ENCODE data around the gene CTPS2.

CTPS2 gene

DNA sequence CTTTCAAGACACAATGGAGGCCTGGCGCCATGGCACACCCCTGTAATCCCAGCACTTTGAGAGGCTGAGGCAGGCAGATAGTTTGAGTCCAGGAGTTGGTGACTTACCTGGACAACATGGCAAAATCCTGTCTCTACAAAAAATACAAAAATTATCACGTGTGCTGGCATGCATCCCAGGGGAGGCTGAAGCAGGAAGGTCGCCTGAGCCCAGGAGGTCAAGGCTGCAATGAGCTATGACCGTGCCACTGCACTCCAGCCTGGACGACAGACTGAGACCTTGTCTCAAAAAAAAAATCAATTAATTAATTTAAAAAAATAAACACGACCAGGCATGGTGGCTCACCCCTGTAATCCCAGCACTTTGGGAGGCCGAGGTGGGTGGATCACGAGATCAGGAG is 2.0 kb upstream of the CTPS2 start:
- in situ Hi-C loops (cut with HindIII; ENCODE audit: low sequenced_read_pairs) = no loop called here

DNA sequence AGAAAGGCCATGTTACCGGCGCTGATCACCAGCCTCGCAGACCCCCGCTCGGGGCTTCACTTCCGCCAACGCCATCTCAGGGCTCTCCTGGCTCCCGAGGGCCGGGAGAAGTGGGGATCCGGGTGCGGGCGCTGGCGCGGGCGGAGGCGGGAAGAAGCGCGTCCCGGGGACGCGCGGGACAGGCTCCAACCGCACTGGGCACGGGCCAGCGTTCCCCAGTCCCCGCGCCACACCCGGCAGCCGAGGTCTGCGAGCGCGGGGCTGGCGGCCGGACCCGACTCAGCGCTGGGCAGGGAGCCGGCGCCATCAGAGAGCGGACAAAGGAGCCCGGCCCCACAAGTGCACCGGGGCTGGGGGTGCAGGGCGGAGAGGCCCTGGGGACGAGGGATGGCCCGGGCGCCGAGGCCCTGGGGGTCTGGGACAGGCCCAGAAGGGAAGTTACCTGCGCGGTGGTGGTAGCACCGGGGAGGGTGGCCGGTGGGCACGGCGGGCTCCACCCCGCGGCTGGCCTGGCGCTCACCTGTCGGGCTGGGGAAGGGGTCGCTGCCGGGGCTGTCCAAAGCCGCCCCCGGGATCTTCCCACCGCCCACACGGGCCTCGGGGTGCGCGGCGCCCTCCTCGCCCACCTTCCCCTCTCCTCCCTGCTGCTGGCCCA is 449 bp downstream of the CTPS2 start:
- in situ Hi-C loops (cut with HindIII; ENCODE audit: low sequenced_read_pairs) = no loop called here

DNA sequence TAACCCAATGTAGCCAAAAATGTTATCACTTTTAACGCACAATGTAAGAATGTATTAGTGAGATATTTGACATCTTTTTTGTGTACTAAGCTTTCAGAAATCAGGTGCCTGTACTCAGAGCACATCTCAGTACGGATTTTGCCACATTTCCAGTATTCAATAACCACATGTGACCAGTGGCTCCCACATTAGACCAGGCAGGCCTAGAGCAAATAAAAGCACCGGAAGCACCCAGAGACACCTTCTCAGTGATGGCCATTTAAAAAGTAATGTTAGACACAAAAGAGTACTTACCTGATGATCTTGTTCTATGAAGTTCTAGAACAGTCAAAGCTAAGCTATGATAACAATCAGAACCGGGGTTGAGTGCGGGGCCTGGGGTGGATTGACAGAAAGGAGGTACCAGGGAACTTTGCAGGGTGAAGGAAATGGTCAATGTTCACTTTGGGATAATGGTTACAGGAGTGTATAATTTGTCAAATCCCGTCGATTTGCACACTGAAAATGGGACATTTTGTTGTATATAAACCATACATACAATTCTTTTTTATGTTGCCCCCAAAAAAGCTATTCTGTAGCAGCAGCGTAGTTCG is 1.2 kb downstream of the CTPS2 start:
- in situ Hi-C loops (cut with HindIII; ENCODE audit: low sequenced_read_pairs) = no loop called here

DNA sequence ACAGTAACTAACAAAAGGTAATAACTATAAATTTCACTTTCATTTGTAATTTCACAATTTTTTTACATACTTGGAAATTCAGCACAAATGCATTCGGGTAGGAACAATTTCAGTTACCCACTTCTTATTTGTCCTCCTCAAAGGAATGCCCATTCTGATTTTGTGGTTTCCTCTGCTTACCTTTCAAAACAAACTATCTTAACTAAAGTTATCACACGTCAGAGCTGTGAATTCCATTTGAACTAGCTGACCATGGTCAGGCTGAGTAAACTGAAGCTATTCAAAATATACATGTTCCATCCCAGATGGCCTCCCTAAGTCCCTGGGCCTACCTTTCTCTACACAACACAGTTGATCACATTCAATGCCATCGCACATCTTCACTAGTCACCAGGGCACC is 4.5 kb downstream of the CTPS2 start:
- in situ Hi-C loops (cut with HindIII; ENCODE audit: low sequenced_read_pairs) = no loop called here

DNA sequence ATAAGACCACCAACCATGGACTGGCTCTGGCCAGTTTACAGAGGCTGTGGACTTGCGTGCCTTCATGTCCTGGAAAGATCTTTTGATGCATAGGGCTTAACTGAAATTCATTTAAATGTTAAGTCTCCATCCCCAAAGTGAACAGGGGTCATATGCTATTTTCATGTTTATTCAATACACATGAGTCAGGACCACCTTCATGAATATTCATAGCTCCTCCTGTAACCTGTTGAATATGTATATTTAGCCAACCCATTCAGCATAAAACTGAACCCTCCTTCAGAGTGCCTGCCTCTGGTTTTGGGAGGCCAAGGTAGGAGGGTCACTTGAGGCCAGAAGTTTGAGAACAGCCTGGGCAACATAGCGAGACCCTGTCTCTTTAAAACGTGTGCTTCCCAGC is 7.1 kb downstream of the CTPS2 start:
- in situ Hi-C loops (cut with HindIII; ENCODE audit: low sequenced_read_pairs) = no loop called here

DNA sequence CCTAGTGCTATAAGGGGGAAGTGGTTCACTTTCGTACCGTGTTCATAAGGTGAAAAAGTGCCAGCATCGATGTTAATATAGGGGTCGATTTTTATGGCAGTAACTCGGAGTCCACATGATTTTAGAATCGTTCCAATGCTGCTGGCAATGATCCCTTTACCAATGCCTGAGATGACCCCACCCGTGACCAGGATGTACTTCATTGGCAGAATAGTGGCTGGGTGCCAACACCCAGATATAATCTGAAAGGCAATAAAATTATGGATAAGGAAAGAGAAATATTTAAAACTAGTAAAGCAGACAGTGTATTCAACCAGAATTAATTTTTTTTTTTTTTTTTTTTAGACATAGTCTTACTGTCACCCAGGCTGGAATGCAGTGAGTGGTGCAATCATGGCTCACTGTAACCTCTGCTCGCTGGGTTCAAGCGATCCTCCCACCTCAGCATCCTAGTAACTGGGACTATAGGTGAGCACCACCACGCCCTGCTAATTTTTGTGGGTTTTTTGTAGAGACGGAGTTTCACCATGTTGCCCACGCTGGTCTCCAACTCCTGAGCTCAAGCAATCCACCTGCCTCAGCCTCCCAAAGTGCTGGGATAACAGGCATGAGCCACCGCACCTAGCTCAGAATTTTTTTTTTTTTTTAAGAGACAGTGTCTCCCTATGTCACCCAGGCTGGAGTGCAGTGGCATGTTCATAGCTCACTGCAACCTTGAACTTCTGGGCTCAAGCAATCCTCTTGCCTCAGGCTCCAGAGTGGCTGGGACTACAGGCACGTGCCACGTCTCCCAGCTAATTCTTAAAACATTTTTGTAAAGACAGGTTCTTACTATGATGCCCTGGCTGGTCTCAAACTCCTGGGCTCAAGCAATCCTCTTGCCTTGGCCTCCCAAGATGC is 9.5 kb downstream of the CTPS2 start:
- in situ Hi-C loops (cut with HindIII; ENCODE audit: low sequenced_read_pairs) = no loop called here

DNA sequence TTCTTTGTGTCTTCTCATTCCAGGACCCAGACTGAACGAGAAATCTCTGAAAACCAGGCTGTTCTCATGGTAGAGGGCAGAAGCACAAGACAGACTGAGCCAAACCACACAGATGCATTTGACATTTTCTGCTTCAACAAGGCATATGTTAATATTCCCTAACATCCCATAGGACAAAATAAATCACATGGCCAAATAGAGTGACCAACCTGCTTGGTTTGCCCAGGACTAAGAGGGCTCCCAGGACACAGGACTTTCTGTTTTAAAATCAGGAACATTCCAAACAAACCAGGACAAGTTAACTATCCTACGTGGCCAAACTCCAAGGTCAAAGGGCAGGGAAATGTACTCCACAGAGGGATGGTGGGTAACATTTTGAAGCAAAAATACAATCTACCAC is 11.7 kb downstream of the CTPS2 start:
- in situ Hi-C loops (cut with HindIII; ENCODE audit: low sequenced_read_pairs) = no loop called here

DNA sequence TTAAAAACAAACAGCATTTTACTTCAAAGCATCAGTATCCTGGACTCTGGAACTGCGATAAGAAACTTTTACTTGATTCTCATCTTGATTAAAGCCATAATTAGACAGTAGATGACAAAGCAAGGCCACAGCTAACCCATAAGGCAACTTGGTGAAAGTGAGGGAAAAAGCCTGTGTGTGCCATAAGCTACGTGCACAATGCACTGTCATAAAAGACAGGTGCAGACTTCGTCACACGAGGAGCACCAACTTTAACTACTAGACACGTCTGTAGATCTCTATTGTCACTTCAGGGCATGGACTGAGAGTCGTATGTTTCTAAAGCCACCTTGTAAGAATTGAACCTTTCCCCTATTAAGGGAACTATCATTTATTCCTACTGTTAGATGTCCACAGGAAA is 13.1 kb downstream of the CTPS2 start:
- in situ Hi-C loops (cut with HindIII; ENCODE audit: low sequenced_read_pairs) = no loop called here

DNA sequence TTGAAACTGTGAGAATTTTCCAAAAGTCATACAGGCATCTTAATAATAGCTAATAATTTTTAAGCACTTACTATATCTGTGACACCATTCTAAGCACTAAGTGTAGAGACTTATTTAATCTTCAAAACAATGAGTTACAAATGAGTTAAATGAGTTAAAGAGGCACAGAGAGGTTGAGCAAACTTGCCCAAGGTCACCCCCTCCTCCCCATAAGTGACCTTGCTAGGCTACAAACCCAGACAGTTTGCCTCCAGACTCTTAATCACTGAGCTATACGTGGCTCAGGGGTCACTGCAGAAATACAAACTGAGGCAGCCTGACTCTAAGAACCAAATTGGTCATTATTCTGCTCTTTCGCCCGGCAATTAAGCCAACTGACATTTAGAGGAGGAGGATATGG is 15.5 kb downstream of the CTPS2 start:
- in situ Hi-C loops (cut with HindIII; ENCODE audit: low sequenced_read_pairs) = no loop called here

DNA sequence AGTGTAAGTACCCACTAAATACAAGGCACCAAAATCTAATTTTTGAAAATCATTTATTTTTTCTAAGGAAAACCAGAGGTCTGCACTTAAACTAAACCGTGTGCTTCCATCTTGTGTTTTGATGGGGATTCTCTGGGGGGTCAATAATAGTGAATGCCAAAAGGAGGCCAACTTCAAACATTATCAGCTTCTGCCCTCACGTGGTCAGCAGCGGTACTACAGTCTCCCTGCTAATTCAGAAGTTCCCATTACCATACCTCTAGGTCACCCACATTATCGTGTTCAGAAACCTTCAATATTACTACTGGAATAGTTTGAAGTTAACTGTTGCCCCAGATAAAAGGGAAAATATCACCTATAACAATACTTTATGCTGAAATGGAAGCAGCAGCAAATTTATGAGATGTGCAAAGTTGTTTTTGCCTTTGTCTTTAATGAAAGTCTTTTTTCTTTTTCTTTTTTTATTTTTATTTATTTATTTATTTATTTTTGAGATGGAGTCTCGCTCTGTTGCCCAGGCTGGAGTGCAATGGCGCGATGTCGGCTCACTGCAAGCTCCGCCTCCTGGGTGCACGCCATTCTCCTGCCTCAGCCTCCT is 17.3 kb downstream of the CTPS2 start:
- in situ Hi-C loops (cut with HindIII; ENCODE audit: low sequenced_read_pairs) = no loop called here

DNA sequence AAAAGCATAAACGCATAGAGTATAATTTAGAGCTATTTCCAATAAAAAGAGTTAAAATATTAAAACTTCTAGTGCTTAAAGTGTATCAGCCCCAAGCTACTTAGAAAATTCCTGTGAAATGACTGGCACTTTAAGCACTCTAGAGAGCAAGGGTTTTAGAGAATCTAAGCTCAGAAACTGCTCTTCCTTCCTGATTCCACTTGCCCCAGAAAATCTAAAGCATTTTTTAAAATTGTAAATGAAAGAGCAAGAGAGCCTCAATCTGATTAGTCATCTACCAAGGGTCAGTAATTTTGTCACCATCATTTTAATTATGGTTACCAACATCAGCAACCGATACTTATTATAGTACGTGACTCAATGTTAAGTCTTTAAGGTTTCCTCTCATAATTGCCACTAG is 25.0 kb downstream of the CTPS2 start:
- in situ Hi-C loops (cut with HindIII; ENCODE audit: low sequenced_read_pairs) = no loop called here

DNA sequence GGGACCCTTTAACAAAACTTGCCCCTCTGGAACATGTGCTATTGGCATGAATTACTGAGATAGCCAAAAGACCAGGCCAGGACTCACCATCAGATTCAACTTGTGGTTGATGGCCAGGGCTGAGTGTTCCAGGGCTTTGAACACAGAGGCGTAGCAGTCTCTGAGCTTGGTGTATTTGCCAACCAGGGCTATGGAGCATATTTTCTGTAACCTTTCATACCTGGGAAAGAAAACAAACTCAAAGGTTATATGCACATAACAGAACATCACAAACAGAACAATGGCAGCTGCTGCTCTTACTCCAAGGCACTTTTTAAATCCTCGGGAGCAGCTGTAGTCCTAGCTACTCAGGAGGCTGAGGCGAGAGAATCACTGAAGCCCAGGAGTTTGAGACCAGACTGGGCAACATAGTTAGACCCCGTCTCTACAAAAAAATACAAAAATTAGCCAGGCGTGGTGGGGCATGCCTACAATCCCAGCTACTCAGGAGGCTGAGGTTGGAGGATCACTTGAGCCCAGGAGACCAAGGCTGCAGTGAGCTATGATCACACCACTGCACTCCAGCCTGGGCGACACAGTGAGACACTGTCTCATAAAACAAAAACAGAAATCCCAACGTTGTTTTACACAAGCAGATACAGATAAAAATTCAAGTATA is 29.3 kb downstream of the CTPS2 start:
- in situ Hi-C loops (cut with HindIII; ENCODE audit: low sequenced_read_pairs) = no loop called here

DNA sequence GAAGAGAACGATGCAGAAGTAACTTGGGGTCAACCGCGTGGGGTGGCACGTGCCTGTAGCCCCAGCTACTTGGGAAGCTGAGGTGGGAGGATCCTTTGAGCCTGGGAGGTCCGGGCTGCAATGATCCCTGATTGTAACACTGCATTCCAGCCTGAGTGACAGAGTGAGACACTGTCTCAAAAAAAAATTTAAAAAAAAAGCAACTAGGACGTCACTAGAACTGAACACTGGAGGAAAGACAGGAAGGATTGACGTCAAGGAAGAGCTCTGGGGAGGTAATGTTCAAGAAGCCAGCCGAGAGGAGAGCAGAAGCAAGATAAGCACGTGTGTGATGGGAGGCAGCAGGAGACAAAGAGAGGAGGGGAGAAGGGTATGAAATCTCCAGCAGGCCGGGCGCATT is 33.8 kb downstream of the CTPS2 start:
- in situ Hi-C loops (cut with HindIII; ENCODE audit: low sequenced_read_pairs) = no loop called here

DNA sequence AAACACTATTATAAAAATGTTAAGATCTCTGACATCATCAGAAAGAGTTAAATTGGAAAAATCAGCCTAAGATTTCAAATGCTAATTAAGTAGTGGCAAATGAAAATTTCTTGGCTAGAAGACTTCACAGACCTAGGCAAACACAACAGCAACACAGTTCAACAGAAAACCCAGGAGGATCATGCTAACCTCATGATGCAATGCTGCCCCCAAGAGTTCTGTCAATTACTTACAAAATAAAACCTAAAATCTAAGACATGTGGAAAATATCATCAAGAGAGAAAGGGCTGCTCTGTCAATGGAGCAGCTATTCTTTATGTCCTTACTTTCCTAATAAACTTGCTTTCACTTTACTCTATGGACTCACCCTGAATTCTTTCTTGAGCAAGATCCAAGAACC is 41.5 kb downstream of the CTPS2 start:
- in situ Hi-C loops (cut with HindIII; ENCODE audit: low sequenced_read_pairs) = no loop called here

DNA sequence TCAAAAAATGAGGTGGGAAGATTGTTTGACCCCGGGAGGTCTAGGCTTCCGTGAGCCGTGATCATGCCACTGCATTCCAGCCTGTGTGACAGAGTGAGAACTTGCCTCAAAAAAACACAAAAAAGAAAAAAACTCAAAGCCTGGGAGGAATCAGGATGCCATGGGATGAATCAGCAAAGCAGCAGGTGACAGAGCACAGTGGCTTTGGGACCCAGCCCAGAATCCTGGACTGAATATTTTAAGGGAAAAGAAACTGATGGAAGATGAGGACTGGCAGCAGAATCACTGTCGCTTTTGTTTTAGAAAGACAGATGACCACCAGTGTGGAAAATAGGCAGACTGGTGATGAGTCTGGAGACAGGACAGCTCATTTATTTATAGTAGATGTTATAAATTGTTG is 45.9 kb downstream of the CTPS2 start:
- in situ Hi-C loops (cut with HindIII; ENCODE audit: low sequenced_read_pairs) = no loop called here

DNA sequence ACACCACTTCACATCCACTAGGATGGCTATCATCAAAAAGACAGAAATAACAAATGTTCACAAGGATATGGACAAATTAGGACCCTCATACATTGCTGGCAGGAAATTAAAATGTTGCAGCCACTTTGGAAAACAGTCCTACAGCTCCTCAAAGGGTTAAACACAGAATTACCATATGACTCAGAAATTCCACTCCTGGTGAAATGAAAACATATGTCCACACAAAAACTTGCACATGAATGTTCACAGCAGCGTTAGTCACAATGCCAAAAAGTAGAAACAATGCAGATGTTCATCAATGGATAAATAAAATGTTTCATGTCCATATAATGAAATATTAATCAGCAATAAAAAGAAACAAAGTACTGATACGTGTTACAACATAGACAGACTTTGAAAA is 47.4 kb downstream of the CTPS2 start:
- in situ Hi-C loops (cut with HindIII; ENCODE audit: low sequenced_read_pairs) = no loop called here

DNA sequence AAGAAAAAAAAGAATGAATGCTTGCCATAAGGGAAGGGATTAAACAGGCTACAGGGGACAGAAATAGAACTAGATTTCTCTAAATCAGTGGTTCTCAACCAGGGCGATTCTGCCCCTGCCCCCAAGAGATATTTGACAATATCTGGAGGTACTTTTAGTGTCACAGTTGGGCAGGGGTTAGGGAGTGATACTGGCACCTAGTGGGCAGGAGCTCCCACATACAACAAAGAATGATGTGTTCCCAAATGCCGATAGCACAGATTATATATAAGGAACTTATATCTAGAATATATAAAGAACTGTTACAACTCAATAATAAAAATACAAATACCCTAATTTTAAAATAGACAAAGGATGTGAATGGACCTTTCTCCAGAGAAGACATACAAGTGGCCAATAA is 47.8 kb downstream of the CTPS2 start:
- in situ Hi-C loops (cut with HindIII; ENCODE audit: low sequenced_read_pairs) = loop anchor here (5.0 kb wide), 1 partner anchor 102 kb away; no protein-coding TSS in a partner anchor

DNA sequence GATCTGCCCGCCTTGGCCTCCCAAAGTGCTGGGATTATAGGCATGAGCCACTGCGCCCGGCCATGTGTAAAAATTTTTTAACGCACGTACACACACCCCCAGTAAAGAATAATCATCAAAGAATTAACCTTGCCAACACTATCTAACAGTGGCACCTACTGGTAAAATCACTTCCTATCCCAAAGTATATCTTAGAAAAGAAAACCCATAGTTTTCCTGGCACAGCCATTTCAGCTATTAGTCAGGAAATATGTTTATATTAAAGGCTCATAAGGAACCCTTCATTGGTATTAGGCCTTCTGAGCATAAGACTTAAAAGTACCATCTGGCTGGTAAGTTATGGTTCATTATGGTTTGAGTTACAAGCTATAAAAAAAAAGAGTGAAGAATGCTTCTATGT is 48.4 kb downstream of the CTPS2 start:
- in situ Hi-C loops (cut with HindIII; ENCODE audit: low sequenced_read_pairs) = loop anchor here (5.0 kb wide), 1 partner anchor 102 kb away; no protein-coding TSS in a partner anchor

DNA sequence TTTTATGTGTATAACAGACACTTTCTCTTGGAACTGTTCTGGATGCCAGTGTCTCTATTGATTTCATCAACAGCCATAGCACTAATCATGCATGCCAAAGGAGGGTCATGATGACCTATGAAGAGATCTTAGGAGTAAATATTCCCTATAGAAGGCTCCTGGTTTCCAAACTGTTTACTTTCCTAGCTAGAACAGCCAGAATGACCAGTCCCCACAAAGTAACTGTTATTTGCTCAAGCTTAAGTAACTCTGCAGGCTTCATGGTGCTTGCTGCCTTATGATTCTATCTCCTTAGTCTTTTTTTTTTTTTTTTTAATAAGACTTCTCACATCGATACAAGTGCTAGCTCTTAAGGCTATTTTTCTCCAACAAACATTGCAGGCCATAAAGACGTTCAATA is 50.1 kb downstream of the CTPS2 start:
- in situ Hi-C loops (cut with HindIII; ENCODE audit: low sequenced_read_pairs) = loop anchor here (5.0 kb wide), 1 partner anchor 100 kb away; no protein-coding TSS in a partner anchor

DNA sequence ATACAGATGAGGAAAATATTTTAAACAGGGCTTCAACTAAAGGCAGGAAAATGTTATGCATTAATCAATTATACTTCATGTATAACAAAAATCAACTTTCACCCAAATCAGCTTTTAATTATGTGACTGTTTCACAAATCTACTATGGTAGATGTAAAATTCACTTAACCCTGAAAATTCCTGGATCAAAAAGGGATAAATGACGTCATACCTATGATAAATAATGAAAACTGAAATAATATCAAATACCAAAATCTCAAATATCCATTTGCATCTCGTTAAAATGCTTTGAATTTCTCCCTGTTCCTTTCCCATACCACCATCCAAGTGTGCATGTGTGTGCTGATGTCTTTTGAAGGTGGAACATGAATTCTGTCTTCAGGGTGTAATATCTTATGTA is 51.0 kb downstream of the CTPS2 start:
- in situ Hi-C loops (cut with HindIII; ENCODE audit: low sequenced_read_pairs) = loop anchor here (5.0 kb wide), 1 partner anchor 99 kb away; no protein-coding TSS in a partner anchor

DNA sequence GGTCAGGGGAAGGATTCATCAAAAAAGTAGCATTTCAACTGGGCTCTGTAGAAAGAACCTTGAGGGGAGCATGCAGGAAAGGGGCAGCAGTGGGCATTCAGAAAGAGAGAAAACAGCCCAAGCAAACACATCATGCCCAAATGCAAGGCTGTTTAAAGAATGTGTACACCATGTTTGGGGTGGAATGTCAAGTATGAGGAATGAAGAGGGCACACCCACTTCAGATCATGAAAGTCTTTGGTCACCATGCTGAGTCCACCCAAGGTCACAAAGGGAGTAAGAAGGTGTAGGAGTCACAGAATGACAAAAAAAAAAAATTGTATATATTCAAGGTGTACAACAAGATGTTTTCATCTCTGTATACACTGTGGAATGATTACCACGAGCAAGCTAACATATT is 53.1 kb downstream of the CTPS2 start:
- in situ Hi-C loops (cut with HindIII; ENCODE audit: low sequenced_read_pairs) = no loop called here

All from endothelial cell of hepatic sinusoid (primary cell).